Measurements from ENCODE around the gene MTTP.

MTTP gene

DNA sequence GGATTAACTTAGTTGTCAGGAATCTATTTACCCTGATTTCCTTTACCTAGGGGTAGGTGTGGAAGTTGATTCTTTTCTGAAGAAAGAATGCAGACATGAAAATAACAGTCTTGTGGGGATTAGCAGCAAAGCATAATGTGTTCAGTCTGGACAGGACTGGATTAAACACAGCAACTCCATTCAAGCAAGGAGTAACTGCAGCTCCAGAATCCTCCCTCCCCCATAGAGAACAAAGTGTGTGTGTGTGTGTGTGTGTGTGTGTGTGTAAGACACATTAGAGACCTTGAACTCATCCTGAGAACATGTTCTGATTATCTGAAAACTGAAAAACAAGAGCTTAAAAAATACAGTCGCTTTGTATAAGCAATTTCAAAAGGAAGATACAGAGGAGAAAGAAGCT is 73.7 kb downstream of the MTTP start:
- TF ChIP-seq, protein P1, sequence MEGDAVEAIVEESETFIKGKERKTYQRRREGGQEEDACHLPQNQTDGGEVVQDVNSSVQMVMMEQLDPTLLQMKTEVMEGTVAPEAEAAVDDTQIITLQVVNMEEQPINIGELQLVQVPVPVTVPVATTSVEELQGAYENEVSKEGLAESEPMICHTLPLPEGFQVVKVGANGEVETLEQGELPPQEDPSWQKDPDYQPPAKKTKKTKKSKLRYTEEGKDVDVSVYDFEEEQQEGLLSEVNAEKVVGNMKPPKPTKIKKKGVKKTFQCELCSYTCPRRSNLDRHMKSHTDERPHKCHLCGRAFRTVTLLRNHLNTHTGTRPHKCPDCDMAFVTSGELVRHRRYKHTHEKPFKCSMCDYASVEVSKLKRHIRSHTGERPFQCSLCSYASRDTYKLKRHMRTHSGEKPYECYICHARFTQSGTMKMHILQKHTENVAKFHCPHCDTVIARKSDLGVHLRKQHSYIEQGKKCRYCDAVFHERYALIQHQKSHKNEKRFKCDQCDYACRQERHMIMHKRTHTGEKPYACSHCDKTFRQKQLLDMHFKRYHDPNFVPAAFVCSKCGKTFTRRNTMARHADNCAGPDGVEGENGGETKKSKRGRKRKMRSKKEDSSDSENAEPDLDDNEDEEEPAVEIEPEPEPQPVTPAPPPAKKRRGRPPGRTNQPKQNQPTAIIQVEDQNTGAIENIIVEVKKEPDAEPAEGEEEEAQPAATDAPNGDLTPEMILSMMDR (IDR thresholded peaks at IDR 0.05; ENCODE audit: low read depth, low read length): no peak
- H3K4me3 ChIP-seq (ENCODE audit: low read depth, low read length): no peak overlapping the region

DNA sequence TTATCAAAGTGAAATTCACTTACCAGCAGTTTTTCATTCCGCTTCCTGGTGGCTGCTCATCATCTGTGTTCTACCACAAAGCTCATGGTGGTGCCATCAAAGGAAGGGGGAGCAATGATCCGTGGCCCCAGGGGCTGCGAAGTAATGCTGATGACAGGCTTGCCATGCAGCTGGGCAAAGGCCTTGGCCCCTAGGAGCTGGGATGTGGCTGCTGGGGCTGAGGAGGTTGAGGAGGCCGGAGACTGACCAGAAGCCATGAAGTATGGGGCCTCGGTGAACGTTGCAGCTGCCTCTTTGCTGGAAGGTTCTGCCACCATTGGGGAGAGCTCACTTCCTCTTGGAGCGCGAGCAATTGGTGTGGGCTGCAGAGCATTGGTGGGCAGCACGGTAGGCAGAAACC is 74.6 kb downstream of the MTTP start:
- TF ChIP-seq, protein P1 (IDR thresholded peaks at IDR 0.05; ENCODE audit: low read depth, low read length): no peak

DNA sequence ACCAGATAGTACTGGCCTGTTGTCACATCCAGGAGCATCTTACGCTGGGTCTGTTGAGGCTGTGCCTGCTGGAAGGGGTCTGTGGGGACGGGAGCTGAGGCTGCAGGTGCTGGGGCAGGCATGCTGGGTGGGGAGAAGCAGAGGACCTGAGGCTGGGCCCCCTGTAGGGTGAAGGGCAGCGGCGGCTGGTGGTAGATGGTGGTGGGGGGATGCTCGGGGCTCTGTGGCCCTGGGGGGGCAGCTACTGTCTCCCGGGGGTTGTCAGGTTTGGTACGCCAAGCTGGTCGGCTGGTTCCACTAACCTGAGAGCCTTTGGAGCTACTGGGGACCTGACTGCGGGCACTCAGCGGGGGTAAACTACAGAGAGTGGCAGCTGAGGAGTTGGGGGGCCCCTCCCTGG is 75.2 kb downstream of the MTTP start:
- TF ChIP-seq, protein P1 (IDR thresholded peaks at IDR 0.05; ENCODE audit: low read depth, low read length): no peak
- H3K4me3 ChIP-seq (ENCODE audit: low read depth, low read length): no peak overlapping the region

More for the DNA sequence above, 74.6 kb downstream of the MTTP start:
- no peak overlapping the region for H3K4me3 ChIP-seq (ENCODE audit: low read depth, low read length)

DNA sequence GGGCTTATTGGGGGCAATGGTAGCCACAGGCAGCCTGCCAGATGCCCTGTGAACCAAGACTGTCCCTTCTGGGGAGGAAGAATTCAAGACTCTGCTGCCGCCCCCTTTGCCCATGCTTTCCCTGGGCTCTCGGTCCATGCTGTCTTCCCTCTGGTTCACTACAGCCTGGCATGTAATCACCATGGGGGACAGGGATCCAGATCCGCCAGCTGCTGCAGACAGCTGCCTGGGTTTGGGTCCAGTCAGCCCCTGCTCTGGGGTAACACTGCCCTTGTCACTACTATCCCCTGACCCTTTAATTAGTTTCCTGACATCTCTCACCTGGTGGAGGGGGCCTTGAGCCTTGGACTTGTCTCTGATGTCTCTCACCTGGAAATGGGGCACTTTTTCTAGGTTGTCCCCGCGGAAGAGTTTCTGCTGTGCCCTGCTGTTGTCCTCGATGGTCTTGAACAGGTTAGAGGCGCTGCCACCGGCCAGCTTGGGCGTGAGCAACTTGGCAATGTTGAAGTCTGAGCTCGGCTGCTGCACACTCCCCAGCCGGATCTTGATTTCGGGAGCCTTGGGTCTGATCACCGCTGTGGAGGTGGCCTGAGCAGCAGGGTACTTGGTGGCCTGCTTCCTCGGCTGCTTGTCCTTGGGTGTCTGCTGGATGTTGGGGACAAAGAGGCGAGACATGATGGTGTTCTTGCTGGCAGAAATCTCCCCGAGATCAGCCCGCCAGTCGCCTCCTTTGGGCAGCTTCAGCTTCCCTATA is 76.6 kb downstream of the MTTP start:
- H3K4me3 ChIP-seq (ENCODE audit: low read depth, low read length): no peak overlapping the region
- TF ChIP-seq, protein P1 (IDR thresholded peaks at IDR 0.05; ENCODE audit: low read depth, low read length): no peak

DNA sequence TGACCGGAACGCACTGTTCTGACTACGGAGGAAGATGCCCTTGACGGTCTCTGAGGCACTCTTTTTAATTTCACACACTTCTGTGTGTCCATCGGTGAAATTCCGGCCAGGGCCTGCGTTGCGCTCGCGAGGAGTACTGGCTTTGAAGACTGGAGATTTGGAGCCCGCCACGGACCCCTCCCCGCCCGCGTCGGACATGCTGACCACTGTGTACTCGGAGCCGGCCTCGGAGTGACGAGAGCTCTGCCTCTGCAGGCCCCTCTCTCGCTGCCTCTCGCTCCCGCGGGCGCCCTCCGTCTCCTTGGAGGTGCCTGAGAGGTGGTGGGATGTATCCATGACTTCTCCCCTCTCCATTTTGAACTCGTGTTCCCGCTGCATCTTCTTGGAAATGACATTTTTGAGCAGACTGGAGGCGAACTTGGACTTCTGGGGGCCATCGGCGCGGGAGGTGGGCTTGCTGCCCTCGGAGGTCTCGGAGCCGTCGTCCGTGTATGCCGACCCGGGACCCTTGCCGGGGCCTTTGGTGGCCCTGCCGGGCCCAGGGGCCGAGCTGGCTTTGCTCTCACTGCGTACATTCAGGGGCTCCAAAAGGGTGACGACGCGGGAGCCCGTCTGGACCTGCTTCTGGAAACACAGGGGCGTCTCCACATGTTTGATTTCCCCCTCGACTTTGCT is 77.3 kb downstream of the MTTP start:
- TF ChIP-seq, protein P1 (IDR thresholded peaks at IDR 0.05; ENCODE audit: low read depth, low read length): no peak
- no peak overlapping the region for H3K4me3 ChIP-seq (ENCODE audit: low read depth, low read length)

DNA sequence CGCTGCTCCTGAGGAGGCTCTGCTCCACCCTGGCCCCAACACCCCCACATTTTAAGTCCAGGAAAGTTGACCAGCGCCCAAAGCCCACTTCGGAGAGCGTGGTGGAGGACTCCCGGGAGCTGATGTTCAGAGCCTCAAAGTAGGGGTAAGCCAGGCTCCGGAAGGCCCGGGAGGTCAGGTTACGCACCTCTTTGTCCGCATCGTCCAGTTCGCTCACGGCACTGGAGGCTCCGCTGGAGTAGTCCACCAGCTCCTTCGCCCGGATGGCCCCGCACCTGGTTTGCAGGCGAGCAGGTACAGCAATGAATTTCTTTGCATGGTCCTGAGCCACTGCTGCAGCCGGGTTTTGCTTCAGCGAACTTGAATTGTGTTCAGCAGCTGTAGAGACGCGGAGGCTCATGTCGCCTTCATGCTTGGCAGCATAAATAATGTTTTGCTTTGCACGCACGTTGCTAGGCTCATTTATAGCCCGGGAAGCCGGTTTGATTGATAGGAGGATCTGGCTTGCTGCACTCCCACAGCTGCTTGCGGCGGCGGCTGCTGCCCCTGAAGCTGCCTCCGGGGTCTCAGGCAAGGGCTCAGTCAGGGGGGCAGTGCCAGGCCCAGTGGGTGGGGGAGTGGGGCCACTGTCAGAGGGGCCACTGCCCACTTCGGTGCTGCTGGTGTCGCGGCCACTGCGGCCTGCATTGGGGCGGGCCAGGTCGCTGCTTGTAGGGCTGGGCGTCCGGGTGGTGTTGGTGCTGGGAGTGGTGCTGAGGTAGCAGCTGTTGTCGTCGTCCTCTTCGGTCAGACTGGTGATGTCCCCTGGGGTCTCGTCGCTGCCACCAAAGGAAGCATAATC is 78.2 kb downstream of the MTTP start:
- no peak overlapping the region for H3K4me3 ChIP-seq (ENCODE audit: low read depth, low read length)
- TF ChIP-seq, protein P1 (IDR thresholded peaks at IDR 0.05; ENCODE audit: low read depth, low read length): no peak
